HG03064 (cell line): ENCODE results near the gene MYBPC2.

Experiments
- ATAC-seq: cut with Tn5 transposase; IDR thresholded peaks from one replicate; pipeline ENCODE4 v1.9.1; 2021; ENCODE audit warnings: low read depth; ENCODE audit not compliant: unreplicated experiment

MYBPC2 gene

DNA sequence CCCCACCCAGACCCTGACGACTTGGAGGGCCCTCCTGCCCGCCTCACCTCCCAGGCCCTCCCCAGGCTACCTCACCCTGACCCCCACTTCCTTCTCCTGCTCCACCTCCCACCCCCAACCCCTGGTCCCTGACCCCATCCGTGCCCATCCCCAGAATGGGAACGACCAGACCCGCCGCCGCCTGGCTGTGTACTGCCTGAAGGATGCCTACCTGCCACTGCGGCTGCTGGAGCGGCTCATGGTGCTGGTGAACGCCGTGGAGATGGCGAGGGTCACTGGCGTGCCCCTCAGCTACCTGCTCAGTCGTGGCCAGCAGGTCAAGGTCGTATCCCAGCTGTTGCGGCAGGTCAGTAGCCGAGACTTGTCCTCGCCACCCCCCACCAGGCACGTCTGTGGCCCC, 25.9 kb upstream of the MYBPC2 start:
- no peak for ATAC-seq

- ATAC-seq: no peak
Measured at GRCh38 chr19:50409347-50409746, 23.3 kb upstream of the MYBPC2 start.

- ATAC-seq: no peak
Measured at GRCh38 chr19:50410109-50410508, 22.6 kb upstream of the MYBPC2 start.

- no peak for ATAC-seq
Measured at GRCh38 chr19:50412419-50412818, 20.3 kb upstream of the MYBPC2 start.

DNA sequence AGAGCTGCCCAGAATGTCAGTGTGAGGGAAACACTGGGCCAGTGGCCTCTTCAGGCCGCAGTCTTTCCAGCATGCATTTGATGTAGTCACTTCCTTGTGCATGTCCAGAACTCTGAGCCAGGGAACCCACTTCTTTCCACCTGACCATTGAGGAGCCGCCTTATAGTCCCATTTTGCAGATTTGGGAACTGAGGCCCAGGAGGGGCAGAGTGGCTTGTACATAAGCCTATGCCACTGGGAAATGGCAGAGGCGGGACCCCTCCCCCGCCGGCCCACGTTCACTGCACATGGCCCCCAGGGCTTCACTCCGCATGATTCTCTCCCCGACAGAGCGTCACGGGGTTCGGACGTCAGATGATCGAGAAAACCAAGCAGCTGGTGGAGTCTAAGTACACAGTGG, 19.6 kb upstream of the MYBPC2 start:
- ATAC-seq: no peak

GRCh38 chr19:50413531-50413930, 19.2 kb upstream of the MYBPC2 start:
- no peak for ATAC-seq

- no peak for ATAC-seq
Measured at GRCh38 chr19:50414864-50415660, 17.6 kb upstream of the MYBPC2 start.

DNA sequence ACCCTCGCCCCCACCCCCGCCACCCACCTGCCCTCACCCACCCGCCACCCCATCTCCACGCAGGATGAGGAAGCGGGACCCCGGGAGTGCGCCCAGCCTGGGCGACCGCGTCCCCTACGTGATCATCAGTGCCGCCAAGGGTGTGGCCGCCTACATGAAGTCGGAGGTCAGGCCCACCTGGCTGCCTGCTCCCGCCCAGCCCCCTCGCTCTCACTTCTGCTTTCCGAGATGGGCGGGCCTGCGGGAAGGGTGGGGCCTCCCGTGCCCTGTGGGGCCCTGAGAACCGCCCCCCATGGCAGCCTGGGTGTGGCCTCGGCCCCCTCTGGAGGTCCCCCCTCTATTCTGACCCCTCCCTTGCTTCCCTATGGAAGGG, 17.0 kb upstream of the MYBPC2 start:
- ATAC-seq: no peak

- no peak for ATAC-seq
Measured at GRCh38 chr19:50416034-50416977, 16.4 kb upstream of the MYBPC2 start.

DNA sequence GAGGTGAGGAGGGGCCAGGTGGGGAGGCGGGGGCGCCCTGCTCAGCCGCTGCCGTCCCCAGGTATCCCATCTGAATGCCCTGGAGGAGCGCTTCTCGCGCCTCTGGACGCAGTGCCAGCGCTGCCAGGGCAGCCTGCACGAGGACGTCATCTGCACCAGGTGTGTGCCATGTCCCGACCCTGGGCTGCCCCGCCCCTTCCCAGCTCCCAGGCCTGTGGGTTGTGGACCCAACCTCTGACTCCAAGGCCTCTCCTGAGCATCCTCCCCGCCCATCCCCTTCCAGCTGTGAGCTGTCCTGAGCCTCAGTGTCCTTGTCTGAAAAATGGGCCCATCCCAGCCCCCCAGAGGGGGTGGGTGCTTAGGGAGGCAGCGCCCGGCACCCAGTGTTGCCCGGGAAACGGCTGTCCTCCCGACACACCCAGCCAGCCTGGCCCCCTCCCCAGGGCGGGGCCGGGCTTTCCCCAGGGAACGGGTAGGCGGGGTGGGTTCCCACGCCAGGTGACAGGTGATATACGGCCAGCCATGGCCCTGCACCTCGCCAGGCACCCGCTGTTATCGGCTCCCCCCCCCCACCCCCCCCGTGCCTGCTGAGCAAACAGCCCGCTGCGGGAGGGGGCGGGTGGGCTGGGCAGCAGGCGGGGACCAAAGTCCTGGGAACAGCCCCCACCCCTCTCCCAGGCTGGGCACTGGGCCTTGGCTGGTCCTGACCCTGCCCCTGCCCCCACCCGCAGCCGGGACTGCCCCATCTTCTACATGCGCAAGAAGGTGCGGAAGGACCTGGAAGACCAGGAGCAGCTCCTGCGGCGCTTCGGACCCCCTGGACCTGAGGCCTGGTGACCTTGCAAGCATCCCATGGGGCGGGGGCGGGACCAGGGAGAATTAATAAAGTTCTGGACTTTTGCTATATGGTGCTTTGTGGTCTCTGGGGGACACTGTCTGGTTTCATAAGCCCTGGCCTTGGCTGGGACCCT, 15.3 kb upstream of the MYBPC2 start:
- ATAC-seq: no peak

DNA sequence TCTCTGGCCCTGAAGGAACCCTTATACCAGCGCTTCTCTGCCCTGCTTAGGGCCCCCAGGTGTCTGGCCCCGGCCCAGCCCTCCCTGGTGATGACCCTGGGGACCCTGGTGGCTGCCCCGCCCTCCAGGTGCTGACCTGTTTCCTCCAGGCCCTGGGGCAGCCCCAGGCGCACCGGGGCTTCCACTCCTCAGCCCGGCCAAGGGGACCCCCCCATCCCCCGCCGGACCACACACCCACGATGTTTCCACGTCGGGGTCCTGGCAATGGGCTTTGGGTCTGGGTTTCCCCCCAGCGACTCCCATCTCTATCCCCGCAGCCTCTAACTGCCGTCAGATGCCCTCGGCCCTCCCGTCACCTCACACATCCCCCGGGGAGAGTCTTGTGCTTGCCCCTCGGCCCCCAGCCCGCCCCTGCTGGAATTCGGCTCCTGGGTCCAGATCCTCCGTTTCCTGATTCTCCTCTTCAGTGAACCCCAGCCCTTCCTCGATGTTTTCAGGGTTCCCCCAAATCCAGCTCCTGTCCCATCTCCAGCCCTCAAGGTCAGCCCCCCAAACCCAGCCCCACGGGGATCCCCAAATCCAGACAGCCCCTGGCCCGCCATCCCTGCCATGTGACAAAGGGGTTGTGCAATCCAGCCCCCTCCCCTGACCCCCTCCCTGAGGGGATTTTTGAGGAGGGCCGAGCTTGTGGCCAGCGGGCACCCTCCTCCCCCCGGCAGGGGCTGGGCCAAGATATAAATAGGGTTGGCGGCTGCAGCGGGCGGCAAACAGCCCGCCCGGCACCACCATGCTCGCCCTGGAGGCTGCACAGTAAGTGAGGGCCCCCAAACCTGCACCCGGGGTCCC, 14.3 kb upstream of the MYBPC2 start, which contains the start of gene SPIB:
Gene SPIB (plus strand): TSS at position 763 of the 846 bp plus-strand sequence. CDS start 25 bp downstream, at position 788.
- ATAC-seq: no peak

DNA sequence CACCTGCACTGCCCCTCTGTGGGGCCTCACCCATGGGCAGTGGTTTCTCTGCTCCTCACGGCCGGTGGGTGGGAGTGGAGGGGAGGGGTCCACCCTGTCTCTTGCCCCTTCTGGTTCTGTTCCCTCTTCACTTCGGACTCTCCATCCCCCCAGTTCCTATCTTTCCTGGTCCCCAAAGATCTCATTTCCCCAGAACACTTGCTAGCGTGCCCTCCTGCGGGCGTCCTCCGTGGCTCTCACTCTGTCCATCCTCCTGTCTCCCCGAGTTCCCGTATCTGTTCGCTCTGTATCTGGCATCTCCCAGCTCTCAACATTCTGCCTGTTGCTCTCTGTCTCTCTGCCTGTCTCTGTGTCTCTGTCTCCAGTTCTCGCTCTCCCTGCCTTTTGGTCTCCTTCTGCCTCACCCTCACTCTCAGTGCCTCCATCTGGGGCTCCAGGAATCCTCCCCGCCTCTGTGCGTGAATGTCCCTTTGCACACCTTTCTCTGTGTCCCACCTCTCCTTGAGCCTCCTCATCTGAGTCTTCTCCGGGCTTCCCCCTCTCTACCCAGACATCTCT, 13.6 kb upstream of the MYBPC2 start:
- ATAC-seq: no peak

DNA sequence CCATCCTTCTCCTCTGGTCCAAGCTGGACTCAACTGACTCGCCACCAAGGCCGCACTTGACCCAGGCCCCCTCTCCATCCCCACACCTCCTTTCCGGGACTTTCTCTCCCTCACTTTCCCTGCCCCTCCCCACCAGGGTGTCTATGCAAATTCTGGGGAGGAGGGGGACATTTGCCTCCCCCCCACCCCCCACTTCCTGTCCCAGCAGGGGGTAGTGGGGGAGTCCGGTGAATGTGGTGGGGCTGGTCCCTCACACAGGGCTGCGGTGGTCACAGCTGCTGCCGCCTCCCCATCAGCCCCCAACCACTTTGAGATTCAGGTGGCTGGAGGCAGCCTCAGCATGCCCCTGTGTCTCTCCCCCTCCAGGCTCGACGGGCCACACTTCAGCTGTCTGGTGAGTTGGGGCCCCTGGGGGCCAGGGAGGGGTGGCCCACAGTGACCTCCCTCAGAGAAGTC, 13.1 kb upstream of the MYBPC2 start:
- no peak for ATAC-seq

DNA sequence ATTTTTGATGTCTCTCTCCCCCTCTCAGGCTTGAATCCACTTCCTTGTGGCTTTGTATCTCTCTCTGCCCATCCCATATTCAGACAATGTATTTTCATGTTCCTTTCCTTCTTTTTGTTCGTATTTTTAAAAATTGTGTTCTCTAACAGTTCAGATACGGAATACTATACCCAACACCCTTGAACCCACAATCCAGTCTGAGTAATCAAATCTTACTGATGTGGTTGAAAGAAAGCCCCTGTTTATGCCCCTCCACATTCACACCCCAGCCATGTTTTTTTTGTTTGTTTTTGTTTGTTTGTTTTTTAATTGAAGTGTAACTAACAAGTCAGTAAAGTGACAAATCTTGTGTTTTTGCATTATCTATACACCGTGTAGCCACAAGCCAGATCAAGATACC, 12.6 kb upstream of the MYBPC2 start:
- ATAC-seq: no peak

- no peak for ATAC-seq
Measured at GRCh38 chr19:50420808-50421207, 11.9 kb upstream of the MYBPC2 start.

- no peak for ATAC-seq
Measured at GRCh38 chr19:50422397-50423278, 10.1 kb upstream of the MYBPC2 start.

GRCh38 chr19:50423279-50424113, 9.2 kb upstream of the MYBPC2 start:
- ATAC-seq: no peak
